ENCODE data around the gene MGME1. TPM values are rescaled to one million over a fixed set of nuclear protein-coding genes. Genes with fewer than 3 reads are reported as not detected.
A peak's percentile ranks its signal among the peaks of the same experiment; 100 is the strongest.

The MGME1 gene
- total and polyA plus RNA-seq, 9 of the 15 experiments (the other 6 are each of a cell fraction or from before 2014, with no cell fraction given) = 13.4 to 45.1 (median 30.6) TPM

GRCh38 chr20:17955302-17955701 is 13.5 kb upstream of the MGME1 start:
- DNase-seq (ENCODE audit: extremely low read depth in 1 of 4, low spot score in 3 of 4) (no peak), FAIRE-seq (no peak), ATAC-seq (no peak)
- in situ Hi-C loops (cut with MboI) (no loop called here), intact Hi-C loops (cut with micrococcal nuclease) (no loop called here)
- Histone ChIP-seq H3K27me3 (ENCODE audit: control insufficient read depth in 2 of 2, insufficient read depth in 2 of 2, low read length in 2 of 2) (no peaks in the 10 kb centered on the region), H3K9me3 (replicated peaks; ENCODE audit: control insufficient read depth, insufficient read depth, low read depth, low read length) (no peaks in the 10 kb centered on the region), H3K79me2 (ENCODE audit: control insufficient read depth, insufficient read depth, low read length) (peaks cover 88% of the 10 kb centered on the region), H3K9me1 (ENCODE audit: control insufficient read depth, insufficient read depth, low read length) (peaks cover 3% of the 10 kb centered on the region), H3K4me1 (replicated peaks in 1 of 2; ENCODE audit: control insufficient read depth in 2 of 2, insufficient read depth in 2 of 2, low read length in 2 of 2) (peaks cover 6 to 26% of the 10 kb centered on the region in 2 experiments; a peak in 3 of 5 replicates), H3K4me2 (ENCODE audit: insufficient read depth, low read length) (no peak overlapping the region), H3K27ac (ENCODE audit: extremely low read depth, low read depth, low read length) (no peak overlapping the region), H3K4me3 (no peak overlapping the region), H4K20me1 (replicated peaks; ENCODE audit: control insufficient read depth, insufficient read depth, low read length) (peaks cover 20% of the 10 kb centered on the region), H2AFZ (ENCODE audit: low read depth, low read length) (no peak overlapping the region), H3K36me3 (ENCODE audit: control insufficient read depth, insufficient read depth, low read length) (peaks cover 79% of the 10 kb centered on the region), H3K9ac (ENCODE audit: insufficient read depth in 1 of 2, low read depth in 2 of 2, low read length in 2 of 2) (no peak overlapping the region)
- ChIA-PET CTCF (ENCODE audit: low intra/inter-chr PET ratio) (no interaction called here), POLR2A (interaction anchor here (0.7 to 1.6 kb wide), 4 partner anchors 10 to 18 kb away, joined by 3 to 4 read pairs (median 4); partner anchors contain the start of gene SNX5)
- WGBS (ENCODE audit: insufficient coverage, low coverage, missing lambda C conversion rate) = 43% methylated on average over 2 of the region's 3 CpGs
- TF ChIP-seq HMBOX1 (IDR thresholded peaks at IDR 0.05) (peak; percentile 18; the same call in 1 of the 2 replicates), PHF8 (IDR thresholded peaks at IDR 0.05; ENCODE audit: borderline replicate concordance, low read length) (no peak), RFX1 (IDR thresholded peaks at IDR 0.05) (peak; percentile 16; the same call in 1 of the 2 replicates), ZSCAN29 (IDR thresholded peaks at IDR 0.05) (no peak), ZBTB1 (CRISPR knock-in tag; IDR thresholded peaks at IDR 0.05; ENCODE audit: borderline replicate concordance, low read depth) (no peak), FOXA3 (CRISPR knock-in tag; conservative IDR thresholded peaks at IDR 0.05 in 1 of 2, IDR thresholded peaks at IDR 0.05 in 1 of 2) (no peak), ZZZ3 (IDR thresholded peaks at IDR 0.05) (no peak), ZNF24 (IDR thresholded peaks at IDR 0.05) (no peak)
- BruUV-seq (replicated peaks) = no TSS peak
